K562 (cell line): ENCODE measurements around the gene ZNF92. TPM values are rescaled to one million over a fixed set of nuclear protein-coding genes. Genes with fewer than 3 reads are reported as not detected.
A peak's percentile ranks its signal among the peaks of the same experiment; 100 is the strongest.

ENCODE experiments used
- BDP1 ChIP-seq: IDR thresholded peaks from 3 replicates; pipeline ENCODE4 v1.6.1; 2011; ENCODE audit not compliant: insufficient read length, insufficient read depth
- CAMTA2 ChIP-seq: fragments of 250-450 bp; sonication (Bioruptor Pico); conservative IDR thresholded peaks from 2 replicates; pipeline ENCODE4 v1.5.1; 2022
- HMGN3 ChIP-seq: IDR thresholded peaks from 2 replicates; pipeline ENCODE4 v1.6.1; 2011; ENCODE audit warnings: borderline replicate concordance, low read depth, mild to moderate bottlenecking, mixed read lengths, low read length; ENCODE audit not compliant: insufficient read length; ENCODE audit errors: extremely low read depth
- MNT ChIP-seq, 2 experiments: fragments of 450-650 bp; conservative IDR thresholded peaks; 2 replicates each; pipeline ENCODE4 v1.6.1; 2017; ENCODE audit warnings: mild to moderate bottlenecking in 2 of 2, moderate library complexity in 2 of 2
- PKNOX1 ChIP-seq: fragments of 450-650 bp; IDR thresholded peaks from 2 replicates; pipeline ENCODE4 v1.6.1; 2016
- REST ChIP-seq, 2 experiments: fragments of 450-650 bp; formaldehyde crosslinking in 1 of 2; IDR thresholded peaks; 2 replicates each; pipeline versions ENCODE4 v1.4.0 to v1.6.1; 2014 to 2020; ENCODE audit warnings: mild to moderate bottlenecking in 2 of 2, borderline replicate concordance in 1 of 2, low read depth in 1 of 2
- TEAD1 ChIP-seq, 2 experiments: fragments of 450-650 bp in 1 of 2; sonication (generic) in 1 of 2; formaldehyde crosslinking; IDR thresholded peaks; 2 replicates each; pipeline versions ENCODE4 v1.4.0 to v1.8.0; 2020 to 2022; ENCODE audit warnings: mild to moderate bottlenecking in 2 of 2, missing genetic modification reagents in 1 of 2
- ZNF609 ChIP-seq: sonication (generic); formaldehyde crosslinking; IDR thresholded peaks from 2 replicates; pipeline ENCODE4 v1.8.1; 2023; ENCODE audit warnings: missing genetic modification reagents, mild to moderate bottlenecking, borderline replicate concordance
- polyA plus RNA-seq, 8 experiments: library from polyadenylated mRNA; depleted of rRNA in 4 of 8; stranded (reverse) in 5 of 8; unstranded in 3 of 8; fragments of >200 nt; fragmentation: Nextera tagmentation in 2 of 8; fragmentation: Illumina TruSeq in 1 of 8; extraction: Ambion mirVana in 2 of 8; extraction: Trizol in 1 of 8; gene quantifications; 2 replicates each; pipeline versions ENCODE4 v1.2.1 to v1.2.3, GENCODE V29; 2011 to 2014; ENCODE audit warnings: inconsistent platforms in 1 of 8, missing spikeins in 1 of 8
- total RNA-seq, 7 experiments: library from RNA; depleted of rRNA in 6 of 7; stranded (reverse); fragments of >200 nt in 6 of 7; fragmentation: Illumina TruSeq in 2 of 7; extraction: Trizol in 2 of 7; gene quantifications; 2 replicates each; pipeline versions ENCODE4 v1.2.1 to v1.2.3, GENCODE V29; 2011 to 2021; ENCODE audit warnings: low replicate concordance in 1 of 7

The ZNF92 gene
- total and polyA plus RNA-seq, 9 of the 15 experiments (the other 6 are each of a cell fraction or from before 2014, with no cell fraction given): 8.9 to 29.4 (median 12.5) TPM

- TF ChIP-seq ZNF609: no peak
- TF ChIP-seq PKNOX1: peak; percentile 99
- TF ChIP-seq TEAD1 (CRISPR knock-in tag; IDR thresholded peaks at IDR 0.05): peak in 1 of 2 experiments; percentile 73; a peak in 1 of 4 replicates
- TF ChIP-seq CAMTA2: no peak
- TF ChIP-seq MNT (conservative IDR thresholded peaks at IDR 0.05): peak; percentile 47 to 75; a peak in 3 of 4 replicates
- peak; percentile 12; the same call in 1 of the 2 replicates for TF ChIP-seq REST (IDR thresholded peaks at IDR 0.05; ENCODE audit: borderline replicate concordance)
- TF ChIP-seq REST (CRISPR knock-in tag; IDR thresholded peaks at IDR 0.05; ENCODE audit: low read depth): no peak
- TF ChIP-seq BDP1: no peak
- no peak for TF ChIP-seq HMGN3
Observed at GRCh38 chr7:65373608-65374351, at the start of gene ZNF92 (continued).
